Measurements from ENCODE around the gene ZBTB9. TPM values are rescaled to one million over a fixed set of nuclear protein-coding genes. Genes with fewer than 3 reads are reported as not detected.

Gene ZBTB9
- total and polyA plus RNA-seq, 2 experiments from 2014 or later: 5.0 to 5.1 TPM

DNA sequence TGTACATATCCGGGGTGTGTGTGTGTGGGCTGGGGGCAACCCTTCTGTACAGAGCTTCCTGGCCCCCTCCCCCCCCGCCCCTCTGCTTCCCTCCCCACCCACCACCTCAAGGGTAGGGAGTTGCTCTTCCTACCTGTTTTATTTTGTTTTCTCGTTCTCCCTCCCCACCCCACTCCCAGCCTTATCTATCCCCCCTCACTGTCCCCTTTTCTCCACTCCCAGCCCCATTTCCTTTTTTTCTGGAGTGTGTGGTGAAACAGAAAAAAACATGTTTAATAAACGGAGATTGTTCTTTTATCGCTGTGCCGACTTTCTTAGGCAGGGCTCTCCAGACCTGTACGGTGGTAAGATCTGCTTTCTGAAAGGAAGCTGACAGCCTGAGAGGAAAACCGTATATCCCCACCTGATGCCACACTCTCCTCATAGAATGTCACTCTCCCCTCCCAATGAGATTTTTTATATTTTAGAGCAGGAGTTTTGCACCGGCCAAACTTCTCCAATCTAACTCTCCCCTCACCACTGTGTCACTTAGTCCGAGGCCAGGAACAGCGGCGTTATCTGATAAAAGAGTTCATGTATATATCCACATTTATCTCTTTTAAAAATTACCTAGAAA is 875 bp upstream of the ZBTB9 start:
- DNase-seq (ENCODE audit: low spot score): no peak
- Histone ChIP-seq H3K4me3 (peak overlapping the region; percentile 63), H3K27ac (peak overlapping the region; percentile 75), H3K9me3 (ENCODE audit: low read depth) (no peaks in the 10 kb centered on the region), H3K4me2 (peak overlapping the region; percentile 81), H3K4me1 (ENCODE audit: insufficient read depth) (no peaks in the 10 kb centered on the region), H3K79me2 (peaks cover 21% of the 10 kb centered on the region), H3K9me2 (replicated peaks; ENCODE audit: insufficient read depth) (no peaks in the 10 kb centered on the region), H4K20me1 (ENCODE audit: insufficient read depth, poor library complexity, severe bottlenecking) (no peaks in the 10 kb centered on the region), H2AFZ (peak overlapping the region; percentile 44), H3K27me3 (no peaks in the 10 kb centered on the region), H3K36me3 (replicated peaks; ENCODE audit: insufficient read depth, low read depth) (no peaks in the 10 kb centered on the region)
- WGBS (ENCODE audit: low lambda C conversion rate, missing lambda C conversion rate): 19% methylated on average over 10 of the region's 12 CpGs
- no peak for TF ChIP-seq EZH2phosphoT487 (IDR thresholded peaks at IDR 0.05; ENCODE audit: low read depth, severe bottlenecking, unreplicated experiment)
- no peak for TF ChIP-seq EZH2 (IDR thresholded peaks at IDR 0.05; ENCODE audit: borderline replicate concordance)
- TF ChIP-seq, protein P1, sequence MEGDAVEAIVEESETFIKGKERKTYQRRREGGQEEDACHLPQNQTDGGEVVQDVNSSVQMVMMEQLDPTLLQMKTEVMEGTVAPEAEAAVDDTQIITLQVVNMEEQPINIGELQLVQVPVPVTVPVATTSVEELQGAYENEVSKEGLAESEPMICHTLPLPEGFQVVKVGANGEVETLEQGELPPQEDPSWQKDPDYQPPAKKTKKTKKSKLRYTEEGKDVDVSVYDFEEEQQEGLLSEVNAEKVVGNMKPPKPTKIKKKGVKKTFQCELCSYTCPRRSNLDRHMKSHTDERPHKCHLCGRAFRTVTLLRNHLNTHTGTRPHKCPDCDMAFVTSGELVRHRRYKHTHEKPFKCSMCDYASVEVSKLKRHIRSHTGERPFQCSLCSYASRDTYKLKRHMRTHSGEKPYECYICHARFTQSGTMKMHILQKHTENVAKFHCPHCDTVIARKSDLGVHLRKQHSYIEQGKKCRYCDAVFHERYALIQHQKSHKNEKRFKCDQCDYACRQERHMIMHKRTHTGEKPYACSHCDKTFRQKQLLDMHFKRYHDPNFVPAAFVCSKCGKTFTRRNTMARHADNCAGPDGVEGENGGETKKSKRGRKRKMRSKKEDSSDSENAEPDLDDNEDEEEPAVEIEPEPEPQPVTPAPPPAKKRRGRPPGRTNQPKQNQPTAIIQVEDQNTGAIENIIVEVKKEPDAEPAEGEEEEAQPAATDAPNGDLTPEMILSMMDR (IDR thresholded peaks at IDR 0.05; ENCODE audit: poor library complexity): no peak

DNA sequence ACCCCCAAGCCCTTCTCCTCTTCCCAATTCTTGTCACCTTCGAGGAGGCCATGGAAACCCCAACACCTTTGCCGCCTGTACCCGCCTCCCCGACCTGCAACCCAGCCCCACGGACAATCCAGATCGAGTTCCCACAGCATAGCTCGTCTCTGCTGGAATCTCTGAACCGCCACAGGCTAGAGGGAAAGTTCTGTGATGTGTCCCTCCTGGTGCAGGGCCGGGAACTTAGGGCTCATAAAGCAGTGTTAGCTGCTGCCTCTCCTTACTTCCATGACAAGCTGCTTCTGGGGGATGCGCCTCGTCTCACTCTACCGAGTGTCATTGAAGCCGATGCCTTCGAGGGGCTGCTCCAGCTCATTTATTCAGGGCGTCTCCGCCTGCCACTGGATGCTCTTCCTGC is 675 bp downstream of the ZBTB9 start:
- DNase-seq (ENCODE audit: low spot score): no peak
- Histone ChIP-seq H3K9me2 (replicated peaks; ENCODE audit: insufficient read depth) (no peaks in the 10 kb centered on the region), H3K9me3 (ENCODE audit: low read depth) (no peaks in the 10 kb centered on the region), H3K27ac (no peak overlapping the region), H3K27me3 (no peaks in the 10 kb centered on the region), H3K36me3 (replicated peaks; ENCODE audit: insufficient read depth, low read depth) (no peaks in the 10 kb centered on the region), H3K4me2 (peak overlapping the region; percentile 82), H4K20me1 (ENCODE audit: insufficient read depth, poor library complexity, severe bottlenecking) (no peaks in the 10 kb centered on the region), H3K4me1 (ENCODE audit: insufficient read depth) (no peaks in the 10 kb centered on the region), H3K4me3 (peak overlapping the region; percentile 9), H2AFZ (peak overlapping the region; percentile 47), H3K79me2 (peaks cover 21% of the 10 kb centered on the region)
- TF ChIP-seq EZH2 (IDR thresholded peaks at IDR 0.05; ENCODE audit: borderline replicate concordance) (no peak), EZH2phosphoT487 (IDR thresholded peaks at IDR 0.05; ENCODE audit: low read depth, severe bottlenecking, unreplicated experiment) (no peak)
- TF ChIP-seq, protein P1 (IDR thresholded peaks at IDR 0.05; ENCODE audit: poor library complexity): no peak
- 60% methylated on average over 16 of the region's 16 CpGs for WGBS (ENCODE audit: low lambda C conversion rate, missing lambda C conversion rate)

DNA sequence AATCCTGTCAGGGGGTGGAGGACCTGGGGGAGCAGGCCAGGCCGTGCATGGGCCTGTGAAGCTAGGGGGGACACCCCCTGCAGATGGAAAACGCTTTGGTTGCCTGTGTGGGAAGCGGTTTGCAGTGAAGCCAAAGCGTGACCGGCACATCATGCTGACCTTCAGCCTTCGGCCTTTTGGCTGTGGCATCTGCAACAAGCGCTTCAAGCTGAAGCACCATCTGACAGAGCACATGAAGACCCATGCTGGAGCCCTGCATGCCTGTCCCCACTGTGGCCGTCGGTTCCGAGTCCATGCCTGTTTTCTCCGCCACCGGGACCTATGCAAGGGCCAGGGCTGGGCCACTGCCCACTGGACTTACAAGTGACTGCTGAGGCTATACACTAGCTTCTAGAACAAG is 1.8 kb downstream of the ZBTB9 start:
- WGBS (ENCODE audit: low lambda C conversion rate, missing lambda C conversion rate): 96% methylated on average over 12 of the region's 12 CpGs
- Histone ChIP-seq H3K9me2 (replicated peaks; ENCODE audit: insufficient read depth) (no peaks in the 10 kb centered on the region), H3K4me3 (no peak overlapping the region), H3K4me1 (ENCODE audit: insufficient read depth) (no peaks in the 10 kb centered on the region), H3K27ac (no peak overlapping the region), H3K4me2 (no peak overlapping the region), H3K9me3 (ENCODE audit: low read depth) (no peaks in the 10 kb centered on the region), H4K20me1 (ENCODE audit: insufficient read depth, poor library complexity, severe bottlenecking) (no peaks in the 10 kb centered on the region), H3K79me2 (peaks cover 21% of the 10 kb centered on the region), H2AFZ (no peak overlapping the region), H3K27me3 (no peaks in the 10 kb centered on the region), H3K36me3 (replicated peaks; ENCODE audit: insufficient read depth, low read depth) (no peaks in the 10 kb centered on the region)
- TF ChIP-seq EZH2phosphoT487 (IDR thresholded peaks at IDR 0.05; ENCODE audit: low read depth, severe bottlenecking, unreplicated experiment) (no peak), EZH2 (IDR thresholded peaks at IDR 0.05; ENCODE audit: borderline replicate concordance) (no peak)
- TF ChIP-seq, protein P1 (IDR thresholded peaks at IDR 0.05; ENCODE audit: poor library complexity): no peak
- DNase-seq (ENCODE audit: low spot score): no peak
